ENCODE measurements around the gene CFAP65.
A peak's percentile ranks its signal among the peaks of the same experiment; 100 is the strongest.

- TF ChIP-seq POLR2AphosphoS5 (IDR thresholded peaks at IDR 0.05; ENCODE audit: low read depth, low read length) = no peak
- TF ChIP-seq CTCF (IDR thresholded peaks at IDR 0.05) = no peak
- peak in 1 of 2 experiments; percentile 44; a peak in 1 of 4 replicates for TF ChIP-seq REST (IDR thresholded peaks at IDR 0.05; ENCODE audit: insufficient read depth in 1 of 2, low read depth in 2 of 2, low read length in 1 of 2)
- TF ChIP-seq SIN3A (IDR thresholded peaks at IDR 0.05; ENCODE audit: borderline replicate concordance, insufficient read depth, low read depth, low read length) = no peak
- TF ChIP-seq TCF7L2 (IDR thresholded peaks at IDR 0.05; ENCODE audit: low read depth, low read length) = no peak
These were observed 15.8 kb upstream of the CFAP65 start for GRCh38 chr2:219056896-219057708.

Data from Panc1 (cell line).